HS-27A (cell line): ENCODE results near the gene SHC4.
"Not testable (repeated sequence)": the region's sequence is repeated elsewhere in the genome, so short reads cannot be mapped to it uniquely, and the experiment has no call there.

Source experiments
- DNase-seq: peaks from one replicate; pipeline ENCODE4 v3.0.0-alpha.2; 2012; ENCODE audit warnings: low read depth, missing footprints

The SHC4 gene

DNA sequence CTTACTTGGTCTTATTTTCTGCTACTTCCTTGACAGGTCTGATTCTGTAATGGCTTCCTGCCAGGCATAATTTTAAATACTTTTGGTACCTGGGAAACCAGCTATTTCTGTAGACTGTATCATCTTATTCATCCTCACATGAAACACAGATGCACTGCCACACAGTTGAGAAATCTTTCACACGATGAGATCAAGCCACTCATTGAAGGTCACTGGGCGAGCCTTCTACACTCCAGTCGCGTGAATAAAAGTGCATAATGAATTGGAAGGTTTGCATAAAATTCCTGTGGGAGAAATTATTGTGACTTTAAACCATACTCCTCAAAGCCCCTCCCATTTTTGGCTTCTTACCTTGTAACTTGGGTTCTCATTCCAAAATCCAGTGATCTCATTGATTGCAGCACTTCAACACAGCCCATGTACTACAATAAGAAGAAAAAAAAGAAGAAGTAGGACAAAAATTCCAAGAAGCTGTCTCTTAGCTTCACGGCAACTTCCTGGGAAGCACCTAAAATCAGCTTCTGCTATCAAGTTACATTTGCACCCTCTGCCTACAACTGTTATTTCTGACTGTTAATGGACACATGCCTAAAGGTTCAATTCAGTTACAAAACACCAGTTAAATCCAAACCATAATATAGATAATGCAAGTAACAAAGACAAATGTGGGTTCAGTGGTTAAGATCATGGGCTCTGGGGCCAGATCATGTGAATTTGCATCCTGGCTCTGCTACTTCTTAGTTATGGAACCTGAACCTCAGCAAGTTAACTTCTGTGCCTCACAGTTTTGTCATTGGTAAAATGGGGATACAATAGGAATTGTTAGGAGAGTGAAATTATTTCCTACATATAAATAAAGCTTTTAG, 39.0 kb downstream of the SHC4 start:
- DNase-seq, result no peak

- DNase-seq, result no peak
These were observed 41.7 kb downstream of the SHC4 start for GRCh38 chr15:48922046-48922445.

DNA sequence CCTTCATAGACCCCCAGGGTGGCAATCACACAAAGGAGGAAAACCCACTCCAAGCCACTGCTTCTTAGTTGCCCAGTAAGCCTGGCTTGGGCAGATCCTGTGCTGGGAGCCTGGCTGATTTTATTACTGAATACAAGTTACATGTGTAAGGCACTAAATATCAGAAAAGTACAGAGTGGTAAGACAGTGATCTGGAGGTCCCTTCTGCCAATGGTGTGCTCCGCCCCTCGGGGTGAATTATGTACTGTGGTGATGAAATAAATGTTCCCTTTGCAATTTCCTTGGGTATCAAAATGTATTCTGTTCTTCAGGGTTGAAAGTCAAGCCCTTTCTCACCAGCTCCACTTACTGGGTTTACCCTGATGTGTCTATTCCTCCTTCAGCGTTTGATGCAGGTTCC, 47.0 kb downstream of the SHC4 start:
- no peak for DNase-seq

DNA sequence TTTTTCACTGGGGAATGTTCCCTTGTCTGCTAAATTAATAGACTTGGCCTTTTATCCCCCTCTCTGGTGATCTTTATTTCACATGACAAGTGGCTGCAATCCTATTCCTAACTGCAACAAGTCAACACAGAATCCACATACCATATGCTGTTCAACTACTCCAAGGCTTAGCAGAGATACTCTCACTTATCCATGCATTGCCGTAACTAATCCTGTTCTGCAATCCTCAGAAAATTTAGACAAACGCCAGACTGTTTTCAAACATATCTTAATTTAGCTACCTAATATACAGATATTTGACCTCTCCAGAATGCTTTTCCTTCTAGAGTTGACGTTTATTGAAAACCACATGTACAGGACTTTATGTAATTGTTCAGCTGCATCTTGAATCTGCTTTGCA, 47.9 kb downstream of the SHC4 start:
- no peak for DNase-seq

GRCh38 chr15:48914717-48915116, 49.0 kb downstream of the SHC4 start:
- DNase-seq, result no peak

DNA sequence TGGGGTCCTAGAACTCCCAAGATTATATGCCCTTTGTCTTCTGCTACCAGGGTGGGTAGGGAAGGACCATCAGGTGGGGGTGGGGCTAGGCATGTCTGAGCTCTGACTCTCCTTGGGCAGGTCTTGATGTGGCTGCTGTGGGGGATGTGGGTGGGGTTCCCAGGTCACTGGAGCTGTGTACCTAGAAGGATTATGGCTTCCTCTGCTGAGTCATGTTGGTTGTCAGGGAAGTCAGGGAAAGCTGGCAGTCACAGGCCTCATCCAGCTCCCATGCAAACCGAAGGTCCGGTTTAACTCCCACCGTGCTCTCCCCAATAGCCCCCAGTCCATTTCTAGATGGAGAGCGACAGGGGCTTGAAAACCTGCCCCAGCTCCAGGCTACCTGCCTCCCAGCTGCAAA, 50.6 kb downstream of the SHC4 start:
- DNase-seq, result no peak

GRCh38 chr15:48910554-48910953, 53.2 kb downstream of the SHC4 start:
- not testable (repeated sequence) for DNase-seq

- DNase-seq, result not testable (repeated sequence)
These were observed 54.4 kb downstream of the SHC4 start for GRCh38 chr15:48909313-48909712.

DNA sequence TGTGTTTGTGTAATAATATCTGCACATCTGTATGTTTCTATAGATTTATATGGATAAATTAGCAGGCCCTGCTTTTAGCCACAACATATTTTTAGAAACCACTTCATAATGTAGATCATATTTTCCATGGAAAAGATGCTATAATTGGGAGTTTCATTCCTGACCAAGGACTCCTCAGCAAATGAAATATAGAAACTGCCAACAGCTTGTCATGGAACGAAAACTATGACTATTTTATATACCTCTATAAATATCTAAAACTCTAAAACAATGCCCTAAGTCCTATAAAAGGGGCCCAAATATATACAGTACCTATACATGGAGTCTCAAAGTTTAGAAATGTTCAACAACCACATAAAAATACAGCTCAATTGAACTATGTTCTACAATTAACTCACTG, 57.9 kb downstream of the SHC4 start:
- DNase-seq, result no peak

GRCh38 chr15:48905216-48905615, 58.5 kb downstream of the SHC4 start:
- no peak for DNase-seq

DNA sequence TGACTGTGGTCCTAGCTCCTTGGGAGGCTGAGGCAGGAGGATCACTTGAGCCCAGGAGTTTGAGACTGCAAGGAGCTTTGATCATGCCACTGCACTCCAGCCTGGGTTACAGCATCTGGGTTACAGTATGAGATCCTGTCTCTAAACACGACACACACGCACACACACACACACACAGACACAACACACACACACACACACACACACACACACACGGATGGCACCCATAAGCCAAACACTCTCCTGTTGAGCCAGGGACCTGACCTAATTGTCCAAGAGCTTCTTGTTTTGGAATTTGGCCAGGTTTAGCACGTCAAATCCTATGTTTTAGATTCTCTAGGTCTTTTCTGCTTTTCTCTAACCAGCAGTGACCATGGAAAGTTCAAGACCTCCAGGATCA, 59.0 kb downstream of the SHC4 start:
- DNase-seq, result no peak

GRCh38 chr15:48899793-48900192, 63.9 kb downstream of the SHC4 start:
- DNase-seq, result no peak

DNA sequence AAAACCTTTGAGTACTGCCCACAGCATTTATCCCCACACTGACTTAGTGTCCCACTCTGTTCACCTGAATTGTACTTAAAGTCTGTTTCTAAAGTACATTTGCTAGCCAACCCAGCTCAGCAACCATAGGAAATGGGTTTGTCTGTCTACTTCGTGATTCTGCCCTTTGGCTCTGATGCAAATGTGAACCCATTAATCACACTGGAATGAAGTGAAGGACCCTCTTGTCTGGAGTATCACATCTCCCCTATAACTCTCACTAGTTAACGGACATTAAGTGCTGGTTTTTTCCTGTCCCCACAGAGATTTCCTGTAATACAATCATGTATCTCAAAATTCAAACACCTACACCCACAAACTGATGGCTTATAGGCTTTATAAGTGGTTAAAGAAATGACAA, 65.3 kb downstream of the SHC4 start:
- no peak for DNase-seq

DNA sequence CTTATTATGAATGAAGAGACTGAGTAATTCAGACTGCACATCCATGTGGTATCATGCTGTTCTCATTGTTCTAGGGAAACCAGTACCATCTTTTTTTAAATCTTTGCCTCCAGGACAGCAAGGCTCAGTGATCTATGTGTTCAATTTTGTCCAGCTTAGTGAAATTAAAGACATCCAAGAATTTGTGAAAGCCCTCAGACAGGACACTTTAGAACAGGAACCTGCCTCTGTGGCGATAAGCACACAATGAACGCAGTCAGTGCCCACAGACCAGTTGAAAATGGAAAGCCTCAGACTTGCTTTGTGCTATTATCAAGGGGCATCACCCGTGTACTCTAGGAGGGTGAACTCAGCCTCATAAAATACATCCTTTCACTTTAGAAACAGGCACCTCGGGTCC, 65.7 kb downstream of the SHC4 start:
- no peak for DNase-seq

- DNase-seq, result no peak
These were observed 66.6 kb downstream of the SHC4 start for GRCh38 chr15:48896869-48897814.

- DNase-seq, result no peak
These were observed 70.4 kb downstream of the SHC4 start for GRCh38 chr15:48893311-48893710.

GRCh38 chr15:48891232-48891765, 72.4 kb downstream of the SHC4 start:
- DNase-seq, result no peak

- no peak for DNase-seq
These were observed 73.2 kb downstream of the SHC4 start for GRCh38 chr15:48890375-48890972.

GRCh38 chr15:48889925-48890324, 73.8 kb downstream of the SHC4 start:
- DNase-seq, result no peak

DNA sequence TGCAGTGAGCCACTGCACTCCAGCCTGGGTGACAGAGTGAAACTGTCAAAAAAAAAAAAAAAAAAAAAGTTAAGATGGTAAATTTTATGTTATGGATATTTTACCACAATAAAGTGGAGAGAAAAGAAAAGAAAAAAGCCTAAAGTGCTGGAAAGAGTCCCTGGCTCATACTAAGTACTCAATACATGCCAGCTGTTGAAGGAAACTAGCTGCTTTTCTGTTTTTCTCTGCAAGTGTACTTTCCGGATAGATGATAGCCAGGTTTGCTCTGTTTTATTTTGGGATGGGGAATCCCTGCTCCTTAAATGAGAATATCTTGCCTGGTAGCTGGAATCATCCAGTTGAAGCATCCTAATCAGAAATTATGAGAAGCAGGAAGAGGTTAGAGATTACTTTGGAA, 74.9 kb downstream of the SHC4 start:
- no peak for DNase-seq

GRCh38 chr15:48888191-48888590, 75.5 kb downstream of the SHC4 start:
- no peak for DNase-seq

DNA sequence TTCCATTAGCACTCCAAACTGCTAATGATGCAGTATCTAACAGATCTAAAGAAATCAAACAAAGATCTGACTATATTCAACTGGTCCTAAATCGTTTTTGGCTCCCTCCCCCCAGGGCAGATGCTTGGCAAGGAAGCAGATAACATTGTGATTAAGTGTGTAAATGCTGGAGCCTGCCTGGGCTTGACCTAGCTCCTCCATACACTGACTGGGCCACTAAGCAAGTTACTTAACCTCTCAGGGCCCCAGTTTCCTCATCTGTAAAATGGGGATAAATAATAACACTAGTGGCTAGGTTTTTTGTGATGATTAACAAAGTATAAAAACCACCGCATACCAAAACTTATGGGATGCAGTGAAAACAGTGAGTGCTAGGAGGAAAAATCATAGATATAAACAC, 76.6 kb downstream of the SHC4 start:
- no peak for DNase-seq
